Activated CD8-positive, alpha-beta memory T cell treated with anti-CD3 and anti-CD28 coated beads, Interleukin-2, amount 50 U/mL, for 48 hours (primary cell): Measurements from ENCODE around the gene RAI1.
"Not testable (repeated sequence)": the region's sequence is repeated elsewhere in the genome, so short reads cannot be mapped to it uniquely, and the experiment has no call there.

Experiments used
- DNase-seq: peaks from one replicate; pipeline ENCODE4 v3.0.0-alpha.2; 2020

RAI1 gene

GRCh38 chr17:17681744-17682292 is 560 bp downstream of the RAI1 start:
- peak; percentile 82 for DNase-seq

GRCh38 chr17:17682293-17682736 is 1.1 kb downstream of the RAI1 start:
- DNase-seq, result peak; percentile 83

- no peak for DNase-seq
Measured at GRCh38 chr17:17682737-17683680, 1.8 kb downstream of the RAI1 start.

- DNase-seq, result no peak
Measured at GRCh38 chr17:17683710-17684365, 2.6 kb downstream of the RAI1 start.

GRCh38 chr17:17684906-17685774 is 3.9 kb downstream of the RAI1 start:
- DNase-seq, result no peak

- no peak for DNase-seq
Measured at GRCh38 chr17:17685775-17686291, 4.6 kb downstream of the RAI1 start.

GRCh38 chr17:17689312-17689711 is 8.1 kb downstream of the RAI1 start:
- DNase-seq, result no peak

- DNase-seq, result not testable (repeated sequence)
Measured at GRCh38 chr17:17690233-17690632, 9.0 kb downstream of the RAI1 start.

- DNase-seq, result no peak
Measured at GRCh38 chr17:17691468-17692263, 10.4 kb downstream of the RAI1 start.

- DNase-seq, result no peak
Measured at GRCh38 chr17:17692353-17693252, 11.3 kb downstream of the RAI1 start.

- DNase-seq, result no peak
Measured at GRCh38 chr17:17693253-17694168, 12.3 kb downstream of the RAI1 start.

- peak; percentile 84 for DNase-seq
Measured at GRCh38 chr17:17694169-17695081, 13.2 kb downstream of the RAI1 start.

GRCh38 chr17:17696085-17696484 is 14.8 kb downstream of the RAI1 start:
- no peak for DNase-seq

- DNase-seq, result no peak
Measured at GRCh38 chr17:17696882-17697633, 15.8 kb downstream of the RAI1 start.

- DNase-seq, result no peak
Measured at GRCh38 chr17:17698371-17698770, 17.1 kb downstream of the RAI1 start.

- DNase-seq, result no peak
Measured at GRCh38 chr17:17698869-17699351, 17.7 kb downstream of the RAI1 start.

- no peak for DNase-seq
Measured at GRCh38 chr17:17699491-17699890, 18.2 kb downstream of the RAI1 start.
